T-helper 1 cell (primary cell): ENCODE results near the gene OTOGL.
"Not testable (repeated sequence)": the region's sequence is repeated elsewhere in the genome, so short reads cannot be mapped to it uniquely, and the experiment has no call there.

Experiments
- DNase-seq, 5 donors: peaks; one replicate each; pipeline ENCODE4 v3.0.0-alpha.2; 2012 to 2020

OTOGL gene

DNA sequence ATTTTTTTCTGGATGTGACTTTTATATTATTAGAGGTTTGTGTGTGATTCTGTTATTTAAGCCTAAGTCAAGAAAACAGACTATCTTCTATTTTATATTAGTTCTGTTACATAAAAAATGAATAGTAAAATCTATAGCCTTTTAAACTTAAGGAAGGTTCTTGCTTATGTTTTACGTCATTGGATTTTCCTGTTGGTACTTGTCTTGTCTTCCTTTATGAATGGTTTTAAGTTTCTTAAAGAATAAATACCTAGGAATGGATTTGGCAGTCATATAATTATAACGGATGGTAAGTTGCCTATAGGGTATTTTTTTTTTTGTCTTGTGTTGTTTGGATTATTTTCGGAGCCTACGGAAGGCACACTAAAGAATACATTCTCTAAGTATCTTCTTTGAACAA, 182.9 kb downstream of the OTOGL start:
- no peak for DNase-seq

GRCh38 chr12:80282761-80283160, 183.4 kb downstream of the OTOGL start:
- DNase-seq, result no peak

DNA sequence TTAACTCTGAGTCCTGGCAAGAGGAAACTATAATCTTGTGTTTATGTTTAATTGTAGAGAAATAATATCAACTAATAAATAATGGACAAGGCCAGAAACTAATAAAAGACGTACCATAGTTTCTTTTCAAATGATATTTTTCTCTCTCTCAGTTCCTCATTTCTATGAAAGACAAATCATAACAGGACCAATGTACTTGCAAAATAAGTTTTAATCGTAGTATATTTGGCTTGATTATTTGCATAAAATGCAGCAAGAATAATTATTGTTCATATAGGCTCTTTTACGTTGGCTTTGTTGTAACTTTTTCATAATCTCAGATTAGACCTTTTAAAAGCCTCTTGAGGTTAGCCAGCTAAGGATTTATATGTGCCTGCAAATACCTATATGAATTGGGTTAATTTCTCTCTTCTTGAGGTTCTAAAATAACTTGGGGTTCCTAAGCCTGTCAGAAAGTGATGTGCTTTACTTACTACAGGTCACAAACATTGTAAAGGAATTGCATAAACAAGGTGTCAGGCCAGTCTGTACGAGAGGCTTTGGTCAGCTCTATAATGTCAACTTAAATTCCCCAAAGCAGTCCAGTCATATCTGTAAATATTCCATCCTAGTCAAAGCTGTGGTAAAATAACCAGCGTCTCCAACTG, 191.9 kb downstream of the OTOGL start:
- DNase-seq, result no peak

GRCh38 chr12:80293347-80293746, 194.0 kb downstream of the OTOGL start:
- no peak for DNase-seq

DNA sequence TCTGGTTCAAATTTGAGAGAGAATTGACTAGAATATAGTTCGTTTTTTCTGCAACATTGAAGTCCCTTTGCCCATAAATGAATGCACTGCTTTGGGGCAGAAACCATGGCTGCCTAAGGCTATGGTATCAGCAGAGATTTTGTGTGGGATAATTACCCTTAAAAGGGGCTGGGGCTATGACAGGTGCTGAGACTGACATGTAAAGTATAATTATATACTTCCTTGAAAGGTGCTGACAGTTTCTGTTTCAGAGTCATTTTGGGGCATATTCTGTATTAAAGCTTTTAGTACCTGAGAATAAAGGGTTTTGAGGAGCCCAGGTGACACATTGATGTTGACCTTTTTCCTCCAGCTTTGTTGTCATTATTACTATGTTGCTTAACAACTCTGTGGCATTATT, 194.4 kb downstream of the OTOGL start:
- DNase-seq, result no peak

GRCh38 chr12:80299219-80299618, 199.9 kb downstream of the OTOGL start:
- no peak for DNase-seq

DNA sequence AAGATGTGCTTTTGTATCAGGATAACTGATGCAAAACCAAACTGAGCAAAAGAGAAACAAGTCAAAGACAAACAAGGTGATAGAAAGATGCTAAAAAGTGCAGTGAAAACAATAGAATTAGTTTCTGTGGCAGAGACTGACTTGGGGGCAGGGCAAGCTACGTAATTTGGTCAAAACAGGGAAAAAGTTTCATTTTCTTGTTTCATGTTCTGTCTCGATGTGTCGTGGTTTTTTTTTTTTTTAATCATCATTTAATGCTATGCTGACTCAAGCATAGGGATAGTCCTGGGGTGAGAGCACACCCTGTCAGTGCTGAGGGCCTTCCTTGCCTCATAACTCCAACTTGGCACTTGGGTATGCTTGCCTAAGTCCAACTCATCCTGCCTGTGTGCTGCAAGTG, 200.6 kb downstream of the OTOGL start:
- DNase-seq, result no peak

- not testable (repeated sequence) for DNase-seq
Measured at GRCh38 chr12:80307436-80307835, 208.1 kb downstream of the OTOGL start.

DNA sequence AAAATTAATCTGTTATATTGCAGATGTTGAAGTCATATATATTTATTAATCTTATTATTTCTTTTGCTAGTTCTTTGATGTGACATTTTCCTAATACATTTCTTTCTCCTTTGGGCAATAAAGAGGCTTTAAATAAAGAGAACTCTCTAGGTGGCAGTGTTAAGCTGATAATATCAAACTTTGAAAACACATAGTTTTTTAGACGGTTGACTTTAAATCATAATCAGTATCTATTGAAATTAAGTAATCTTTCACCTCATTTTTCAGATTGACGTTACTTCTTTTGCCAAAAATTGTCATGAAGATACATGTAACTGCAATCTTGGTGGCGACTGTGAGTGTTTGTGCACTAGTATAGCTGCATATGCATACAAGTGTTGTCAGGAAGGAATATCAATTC, 213.9 kb downstream of the OTOGL start:
- DNase-seq, result no peak

DNA sequence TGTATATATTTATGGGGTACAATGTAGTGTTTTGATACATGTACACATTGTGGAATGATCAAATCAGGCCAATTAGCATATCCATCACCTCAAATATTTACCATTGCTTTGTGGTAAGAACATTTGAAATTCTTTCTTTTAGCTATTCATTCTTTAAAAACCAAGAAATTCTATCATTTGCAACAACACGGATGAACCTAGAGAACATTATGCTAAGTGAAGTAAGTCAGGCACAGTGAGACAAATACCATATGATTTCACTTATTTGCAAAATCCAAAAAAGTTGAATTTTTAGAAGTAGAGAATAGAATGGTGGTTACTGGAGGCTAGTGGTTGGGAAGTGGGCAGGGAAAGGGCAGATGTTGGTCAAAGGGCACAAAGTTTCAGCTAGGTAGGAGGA, 215.4 kb downstream of the OTOGL start:
- no peak for DNase-seq

DNA sequence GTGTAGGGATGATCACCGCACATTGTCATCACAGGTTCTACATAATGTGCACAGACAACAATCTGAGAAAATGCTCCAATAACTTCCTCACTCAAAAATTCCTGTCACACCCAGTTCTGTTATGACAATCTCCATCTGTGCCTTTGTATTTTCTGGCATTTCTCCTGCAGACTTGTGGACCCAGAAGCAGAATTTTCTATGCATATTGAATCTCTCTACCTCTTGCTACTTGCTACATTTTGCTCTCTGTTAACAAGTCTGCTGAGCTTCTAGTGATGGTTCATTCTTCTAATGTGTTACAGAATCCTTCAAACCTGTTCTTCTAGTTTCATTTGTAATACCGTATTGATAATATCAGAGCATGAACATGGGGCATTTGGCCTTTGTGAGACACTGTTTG, 216.9 kb downstream of the OTOGL start:
- DNase-seq, result no peak

DNA sequence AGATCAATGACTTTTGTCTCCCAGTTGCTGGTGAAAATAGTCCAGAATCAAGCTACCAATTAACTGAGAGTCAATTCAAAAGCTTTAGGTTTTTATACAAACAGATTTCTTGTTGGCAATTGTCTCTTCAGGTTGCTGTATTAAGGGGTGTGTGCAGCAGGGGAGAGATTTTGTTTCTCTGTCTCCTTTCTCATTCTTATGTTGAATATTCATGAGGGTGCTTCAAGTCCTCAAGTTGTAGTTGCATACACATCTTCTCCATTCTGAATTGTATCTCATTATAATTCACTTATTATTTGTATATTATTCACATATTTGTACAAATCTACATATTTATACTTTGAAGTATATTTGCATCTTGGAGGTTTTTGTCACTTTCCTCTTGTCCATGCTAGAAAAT, 218.0 kb downstream of the OTOGL start:
- DNase-seq, result no peak

DNA sequence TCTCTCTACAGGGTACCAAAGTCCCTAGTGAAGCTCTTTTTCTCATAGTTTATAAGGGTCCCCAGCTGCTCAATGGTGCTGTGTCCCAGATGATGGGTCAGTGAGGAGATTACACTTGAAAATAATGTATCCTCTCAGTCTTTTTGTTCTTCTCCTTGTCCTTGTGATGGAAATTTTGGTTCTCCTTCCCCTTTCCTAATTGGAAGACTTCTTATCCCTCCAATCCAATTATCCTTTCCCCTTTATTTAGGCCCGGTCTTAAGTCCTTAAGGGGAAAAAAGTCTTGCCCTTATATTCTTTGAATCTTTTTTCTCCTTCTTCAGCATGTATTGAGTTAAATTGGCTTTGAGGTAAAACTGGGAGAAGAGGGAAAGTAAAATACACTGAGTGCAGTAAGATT, 218.6 kb downstream of the OTOGL start:
- no peak for DNase-seq

GRCh38 chr12:80320121-80320678, 220.9 kb downstream of the OTOGL start:
- no peak for DNase-seq

DNA sequence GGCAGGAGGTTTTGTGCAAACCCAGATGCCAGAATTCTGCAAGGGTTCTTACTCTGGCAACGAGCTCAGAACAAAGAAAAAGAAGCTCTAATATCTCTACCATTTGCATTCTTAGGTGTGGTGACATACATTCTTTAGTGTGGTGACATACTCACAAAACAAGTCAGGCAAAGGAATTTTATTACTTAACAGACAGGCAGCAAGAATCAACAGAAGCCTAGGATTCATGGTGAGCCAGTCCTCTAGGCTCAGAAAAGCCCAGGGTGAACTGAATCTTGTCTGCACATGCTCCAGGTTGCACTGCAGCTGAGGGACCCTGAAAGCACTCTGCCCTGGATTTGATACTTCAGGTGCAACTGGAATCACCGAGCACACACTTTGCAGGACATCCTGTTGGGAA, 222.3 kb downstream of the OTOGL start:
- DNase-seq, result no peak

DNA sequence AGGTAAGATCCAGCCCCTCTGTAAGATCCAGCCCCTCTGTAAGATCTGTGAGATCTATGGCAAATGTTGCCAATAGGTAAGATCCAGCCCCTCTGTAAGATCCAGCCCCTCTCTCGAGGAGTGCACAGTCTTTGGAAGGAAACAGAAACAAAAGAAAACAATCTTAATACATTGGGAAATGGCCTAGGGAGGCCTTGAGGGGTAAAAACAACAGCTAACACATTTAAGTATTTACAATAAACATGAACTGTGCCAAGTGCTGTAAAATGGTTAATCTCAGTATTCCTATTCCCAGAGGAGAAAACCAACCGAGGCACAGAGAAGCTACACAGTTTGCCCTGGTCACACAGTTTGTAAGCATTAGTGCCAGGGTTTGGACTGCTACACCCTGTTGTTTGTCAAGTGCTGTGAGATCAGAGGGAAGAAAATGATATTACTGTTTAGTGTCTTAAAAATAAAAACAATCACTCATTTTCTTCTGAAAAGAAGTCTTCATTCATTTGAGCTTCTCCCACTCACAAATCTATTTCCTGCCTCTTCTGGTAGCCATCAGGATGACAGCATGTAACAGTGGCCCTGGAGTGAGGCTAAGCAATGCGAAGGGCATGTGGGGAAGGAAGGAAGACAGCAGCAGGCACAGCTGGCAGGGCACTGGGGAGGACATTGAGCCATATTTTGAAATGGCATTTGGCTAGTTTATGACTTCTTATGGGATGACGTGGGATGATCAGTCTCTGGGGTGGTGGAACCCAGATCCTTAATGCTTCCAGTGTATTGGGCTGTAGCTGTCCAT, 226.0 kb downstream of the OTOGL start:
- DNase-seq, result no peak

DNA sequence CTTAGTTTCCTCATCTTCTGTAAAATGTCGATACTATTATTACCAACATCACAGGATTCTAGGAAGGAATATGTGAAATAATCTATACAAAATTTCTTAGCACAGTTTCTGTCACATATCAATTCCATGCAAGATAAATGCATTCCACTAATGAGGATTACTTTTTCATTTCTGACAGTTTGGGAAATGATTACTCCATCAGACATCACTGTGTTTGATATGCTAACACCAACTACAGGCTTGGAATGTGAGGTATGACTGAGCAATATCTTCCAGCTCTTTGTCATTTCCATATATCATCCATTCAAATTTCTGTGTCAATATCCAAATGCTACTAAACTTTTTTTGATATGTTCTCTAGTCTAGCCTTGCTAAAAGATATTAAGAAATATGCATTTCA, 233.5 kb downstream of the OTOGL start:
- no peak for DNase-seq

DNA sequence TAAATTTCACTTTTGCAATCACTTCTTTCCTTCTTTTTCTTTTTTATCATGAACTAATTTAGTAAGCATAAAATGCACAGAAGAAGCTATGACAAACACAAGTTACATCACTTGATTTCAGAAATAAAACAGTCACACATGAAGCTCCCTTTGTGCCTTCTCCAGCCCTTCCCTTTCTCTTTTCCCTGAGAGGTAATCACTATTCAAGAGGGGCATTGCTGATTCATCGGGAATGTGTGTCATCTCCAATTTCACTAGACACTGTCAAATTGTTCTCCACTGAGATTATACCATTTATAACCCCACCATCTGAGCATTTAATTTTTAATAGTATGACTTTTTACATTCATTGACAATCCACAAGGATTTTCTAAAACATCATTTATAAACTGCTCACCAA, 253.1 kb downstream of the OTOGL start:
- no peak for DNase-seq

GRCh38 chr12:80353254-80353653, 253.9 kb downstream of the OTOGL start:
- no peak for DNase-seq

- DNase-seq, result peak in 1 of 5 donors; percentile 37
Measured at GRCh38 chr12:80356097-80356496, 256.8 kb downstream of the OTOGL start.

DNA sequence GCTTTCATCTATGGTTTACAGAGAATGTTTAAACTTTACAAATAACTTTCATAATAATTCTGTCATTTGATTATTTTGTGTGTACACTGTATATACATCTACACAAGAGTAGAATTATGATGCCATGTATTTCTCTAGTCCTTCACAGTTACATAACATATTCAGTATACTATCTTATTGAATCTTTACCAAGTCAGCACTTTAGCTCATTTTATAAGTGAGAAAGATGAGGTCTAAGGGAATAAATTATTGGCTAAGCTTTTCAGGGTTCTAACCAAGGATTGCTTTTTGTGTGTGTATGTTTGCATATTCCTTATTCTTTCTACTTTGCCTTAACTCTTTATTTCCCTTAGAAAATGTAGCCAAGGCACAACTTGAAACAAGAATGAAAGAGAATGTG, 260.4 kb downstream of the OTOGL start:
- no peak for DNase-seq

GRCh38 chr12:80364056-80364455, 264.7 kb downstream of the OTOGL start:
- no peak for DNase-seq

- no peak for DNase-seq
Measured at GRCh38 chr12:80373666-80374065, 274.3 kb downstream of the OTOGL start.

- DNase-seq, result no peak
Measured at GRCh38 chr12:80374615-80375014, 275.3 kb downstream of the OTOGL start.
